Testis (tissue), 2 donors: ENCODE measurements around the gene GABPA.

Experiments used
- POLR2A ChIP-seq: fragments of 450-650 bp; IDR thresholded peaks from one replicate; pipeline ENCODE4 v1.6.1; 2017; ENCODE audit warnings: antibody characterized with exemption, mild to moderate bottlenecking, moderate library complexity
- TF ChIP-seq, protein P1 (sequence below), 3 experiments: fragments of 450-650 bp in 2 of 3; fragments of 200-600 bp in 1 of 3; sonication (generic) in 1 of 3; IDR thresholded peaks; one replicate each; pipeline ENCODE4 v1.5.1; 2016 to 2019; ENCODE audit warnings: antibody characterized with exemption in 3 of 3, mild to moderate bottlenecking in 2 of 3, moderate library complexity in 1 of 3

GRCh38 chr21:25721987-25722386 is 12.8 kb upstream of the GABPA start:
- TF ChIP-seq, protein P1, sequence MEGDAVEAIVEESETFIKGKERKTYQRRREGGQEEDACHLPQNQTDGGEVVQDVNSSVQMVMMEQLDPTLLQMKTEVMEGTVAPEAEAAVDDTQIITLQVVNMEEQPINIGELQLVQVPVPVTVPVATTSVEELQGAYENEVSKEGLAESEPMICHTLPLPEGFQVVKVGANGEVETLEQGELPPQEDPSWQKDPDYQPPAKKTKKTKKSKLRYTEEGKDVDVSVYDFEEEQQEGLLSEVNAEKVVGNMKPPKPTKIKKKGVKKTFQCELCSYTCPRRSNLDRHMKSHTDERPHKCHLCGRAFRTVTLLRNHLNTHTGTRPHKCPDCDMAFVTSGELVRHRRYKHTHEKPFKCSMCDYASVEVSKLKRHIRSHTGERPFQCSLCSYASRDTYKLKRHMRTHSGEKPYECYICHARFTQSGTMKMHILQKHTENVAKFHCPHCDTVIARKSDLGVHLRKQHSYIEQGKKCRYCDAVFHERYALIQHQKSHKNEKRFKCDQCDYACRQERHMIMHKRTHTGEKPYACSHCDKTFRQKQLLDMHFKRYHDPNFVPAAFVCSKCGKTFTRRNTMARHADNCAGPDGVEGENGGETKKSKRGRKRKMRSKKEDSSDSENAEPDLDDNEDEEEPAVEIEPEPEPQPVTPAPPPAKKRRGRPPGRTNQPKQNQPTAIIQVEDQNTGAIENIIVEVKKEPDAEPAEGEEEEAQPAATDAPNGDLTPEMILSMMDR (IDR thresholded peaks at IDR 0.05), result no peak
- no peak for TF ChIP-seq POLR2A
